ENCODE measurements around the gene KLK6.

GRCh38 chr19:50982186-50982585 lies 12.8 kb upstream of the KLK6 start:
- no peak for TF ChIP-seq CTCF (IDR thresholded peaks at IDR 0.05; ENCODE audit: insufficient read depth, low read length, poor library complexity, severe bottlenecking)
- TF ChIP-seq EZH2phosphoT487 (conservative IDR thresholded peaks at IDR 0.05; ENCODE audit: low read length), result no peak
